ENCODE measurements around the gene XYLT1.

Gene XYLT1

GRCh38 chr16:17503331-17503730, 32.6 kb upstream of the XYLT1 start:
- TF ChIP-seq, protein P1, sequence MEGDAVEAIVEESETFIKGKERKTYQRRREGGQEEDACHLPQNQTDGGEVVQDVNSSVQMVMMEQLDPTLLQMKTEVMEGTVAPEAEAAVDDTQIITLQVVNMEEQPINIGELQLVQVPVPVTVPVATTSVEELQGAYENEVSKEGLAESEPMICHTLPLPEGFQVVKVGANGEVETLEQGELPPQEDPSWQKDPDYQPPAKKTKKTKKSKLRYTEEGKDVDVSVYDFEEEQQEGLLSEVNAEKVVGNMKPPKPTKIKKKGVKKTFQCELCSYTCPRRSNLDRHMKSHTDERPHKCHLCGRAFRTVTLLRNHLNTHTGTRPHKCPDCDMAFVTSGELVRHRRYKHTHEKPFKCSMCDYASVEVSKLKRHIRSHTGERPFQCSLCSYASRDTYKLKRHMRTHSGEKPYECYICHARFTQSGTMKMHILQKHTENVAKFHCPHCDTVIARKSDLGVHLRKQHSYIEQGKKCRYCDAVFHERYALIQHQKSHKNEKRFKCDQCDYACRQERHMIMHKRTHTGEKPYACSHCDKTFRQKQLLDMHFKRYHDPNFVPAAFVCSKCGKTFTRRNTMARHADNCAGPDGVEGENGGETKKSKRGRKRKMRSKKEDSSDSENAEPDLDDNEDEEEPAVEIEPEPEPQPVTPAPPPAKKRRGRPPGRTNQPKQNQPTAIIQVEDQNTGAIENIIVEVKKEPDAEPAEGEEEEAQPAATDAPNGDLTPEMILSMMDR (IDR thresholded peaks at IDR 0.05; ENCODE audit: insufficient read depth, low read depth, low read length, missing control alignments) = no peak
- H3K4me3 ChIP-seq (ENCODE audit: low read length) = no peak overlapping the region
- DNase-seq (ENCODE audit: low read depth) = no peak

GRCh38 chr16:17501321-17501720, 30.6 kb upstream of the XYLT1 start:
- TF ChIP-seq, protein P1 (IDR thresholded peaks at IDR 0.05; ENCODE audit: insufficient read depth, low read depth, low read length, missing control alignments) = no peak
- no peak for DNase-seq (ENCODE audit: low read depth)

GRCh38 chr16:17499223-17499902, 28.6 kb upstream of the XYLT1 start:
- H3K4me3 ChIP-seq (ENCODE audit: low read length) = no peak overlapping the region
- DNase-seq (ENCODE audit: low read depth) = no peak
- TF ChIP-seq, protein P1 (IDR thresholded peaks at IDR 0.05; ENCODE audit: insufficient read depth, low read depth, low read length, missing control alignments) = no peak

More at GRCh38 chr16:17501321-17501720, 30.6 kb upstream of the XYLT1 start:
- H3K4me3 ChIP-seq (ENCODE audit: low read length) = no peak overlapping the region

DNA sequence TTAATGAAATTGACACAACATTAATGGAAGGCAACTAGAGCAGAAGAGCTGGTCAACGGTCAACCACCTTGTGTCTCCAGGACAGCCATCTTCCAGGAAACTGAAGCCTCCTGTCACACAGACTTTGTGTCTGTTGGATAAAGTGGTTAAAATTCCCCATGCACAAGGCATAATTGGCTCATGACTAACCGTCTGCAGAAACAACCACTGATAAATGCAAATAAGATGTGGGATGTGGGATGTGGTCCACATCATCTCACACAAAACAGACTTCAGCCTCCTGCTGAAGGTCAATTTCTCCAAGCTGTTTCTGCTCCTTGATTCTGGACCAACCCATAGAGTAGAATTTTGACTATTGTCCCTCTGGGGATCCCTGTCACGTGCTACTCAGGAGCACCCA, 26.9 kb upstream of the XYLT1 start:
- H3K4me3 ChIP-seq (ENCODE audit: low read length) = no peak overlapping the region
- DNase-seq (ENCODE audit: low read depth) = no peak
- TF ChIP-seq, protein P1 (IDR thresholded peaks at IDR 0.05; ENCODE audit: insufficient read depth, low read depth, low read length, missing control alignments) = no peak

DNA sequence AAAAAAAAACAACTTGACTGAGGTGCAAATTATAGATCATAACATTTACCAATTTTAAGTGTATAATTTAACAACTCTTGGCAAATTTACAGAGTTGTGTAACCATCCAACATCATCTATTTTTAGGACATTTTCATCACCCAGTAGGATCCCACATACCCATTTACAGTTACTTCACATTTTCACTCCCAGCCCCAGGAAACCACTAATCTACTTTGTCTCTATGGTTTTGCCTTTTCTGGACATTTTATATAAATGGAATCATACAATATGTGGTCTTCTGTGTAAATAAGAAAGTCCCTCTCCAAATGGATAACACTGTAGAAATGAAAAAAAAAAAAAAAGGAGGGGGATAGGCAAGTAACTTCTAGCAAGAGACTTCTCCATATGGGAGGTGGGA, 26.1 kb upstream of the XYLT1 start:
- no peak overlapping the region for H3K4me3 ChIP-seq (ENCODE audit: low read length)
- DNase-seq (ENCODE audit: low read depth) = no peak
- TF ChIP-seq, protein P1 (IDR thresholded peaks at IDR 0.05; ENCODE audit: insufficient read depth, low read depth, low read length, missing control alignments) = no peak

GRCh38 chr16:17493012-17493411, 22.3 kb upstream of the XYLT1 start:
- TF ChIP-seq, protein P1 (IDR thresholded peaks at IDR 0.05; ENCODE audit: insufficient read depth, low read depth, low read length, missing control alignments) = no peak
- no peak for DNase-seq (ENCODE audit: low read depth)
- no peak overlapping the region for H3K4me3 ChIP-seq (ENCODE audit: low read length)

- DNase-seq (ENCODE audit: low read depth) = no peak
Measured at GRCh38 chr16:17491140-17491662, 20.4 kb upstream of the XYLT1 start.

More at GRCh38 chr16:17491140-17491662, 20.4 kb upstream of the XYLT1 start:
- no peak overlapping the region for H3K4me3 ChIP-seq (ENCODE audit: low read length)
- TF ChIP-seq, protein P1 (IDR thresholded peaks at IDR 0.05; ENCODE audit: insufficient read depth, low read depth, low read length, missing control alignments) = no peak
